Neutrophil (primary cell): Measurements from ENCODE around the gene TMEM158.

Experiments
- H3K27ac ChIP-seq: fragments of 200-600 bp; sonication (generic); 2 replicates; pipeline ENCODE4 v1.5.1; 2016; ENCODE audit warnings: mild to moderate bottlenecking, moderate library complexity
- H3K27me3 ChIP-seq: fragments of 200-600 bp; sonication (generic); 2 replicates; pipeline ENCODE4 v1.6.0; 2016; ENCODE audit warnings: mild to moderate bottlenecking
- H3K36me3 ChIP-seq: fragments of 200-600 bp; sonication (generic); 2 replicates; pipeline ENCODE4 v1.5.1; 2017
- H3K4me1 ChIP-seq, 2 experiments: fragments of 200-600 bp in 1 of 2; sonication (generic) in 1 of 2; 1 replicate in 1 of 2; 2 replicates in 1 of 2; pipeline versions ENCODE4 v1.5.1 to v1.6.1; 2013 to 2016; ENCODE audit warnings: low read depth in 1 of 2, low read length in 1 of 2, mild to moderate bottlenecking in 1 of 2, moderate library complexity in 1 of 2; ENCODE audit not compliant: control insufficient read depth in 1 of 2, insufficient read depth in 1 of 2
- H3K4me3 ChIP-seq, 2 experiments: fragments of 200-600 bp in 1 of 2; sonication (generic) in 1 of 2; 1 replicate in 1 of 2; 2 replicates in 1 of 2; pipeline ENCODE4 v1.5.1; 2013 to 2016; ENCODE audit warnings: low read depth in 1 of 2, low read length in 1 of 2, mild to moderate bottlenecking in 1 of 2, moderate library complexity in 1 of 2
- H3K9me3 ChIP-seq: fragments of 200-600 bp; sonication (generic); 2 replicates; pipeline ENCODE4 v1.5.1; 2016
- TF ChIP-seq, protein P1 (sequence below): fragments of 200-600 bp; sonication (generic); IDR thresholded peaks from 2 replicates; pipeline ENCODE4 v1.5.1; 2016; ENCODE audit warnings: antibody characterized with exemption

Gene TMEM158

DNA sequence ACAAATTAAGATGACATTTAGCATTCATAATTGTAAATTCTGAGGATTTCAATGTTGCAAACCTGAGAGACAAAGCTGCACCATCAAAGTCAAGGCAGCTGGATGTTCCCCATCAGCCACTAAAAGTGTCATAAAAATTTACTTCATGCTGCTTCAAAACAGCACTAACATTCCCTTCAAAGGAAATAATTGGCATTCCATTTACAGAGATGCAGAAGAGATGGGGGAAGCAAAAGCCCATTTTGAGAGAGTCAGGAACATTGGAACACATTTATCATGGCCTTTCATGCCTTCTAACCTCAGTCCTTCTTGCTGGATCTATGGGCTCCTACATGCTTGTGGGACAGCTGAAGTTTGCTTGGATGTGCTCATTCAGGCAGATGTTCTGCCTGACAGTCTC, 6.4 kb upstream of the TMEM158 start:
- Histone ChIP-seq H3K4me1 (no peaks in the 10 kb centered on the region), H3K36me3 (no peaks in the 10 kb centered on the region), H3K9me3 (no peaks in the 10 kb centered on the region), H3K27me3 (peaks cover 31% of the 10 kb centered on the region), H3K4me3 (no peak overlapping the region), H3K27ac (no peak overlapping the region)
- TF ChIP-seq, protein P1, sequence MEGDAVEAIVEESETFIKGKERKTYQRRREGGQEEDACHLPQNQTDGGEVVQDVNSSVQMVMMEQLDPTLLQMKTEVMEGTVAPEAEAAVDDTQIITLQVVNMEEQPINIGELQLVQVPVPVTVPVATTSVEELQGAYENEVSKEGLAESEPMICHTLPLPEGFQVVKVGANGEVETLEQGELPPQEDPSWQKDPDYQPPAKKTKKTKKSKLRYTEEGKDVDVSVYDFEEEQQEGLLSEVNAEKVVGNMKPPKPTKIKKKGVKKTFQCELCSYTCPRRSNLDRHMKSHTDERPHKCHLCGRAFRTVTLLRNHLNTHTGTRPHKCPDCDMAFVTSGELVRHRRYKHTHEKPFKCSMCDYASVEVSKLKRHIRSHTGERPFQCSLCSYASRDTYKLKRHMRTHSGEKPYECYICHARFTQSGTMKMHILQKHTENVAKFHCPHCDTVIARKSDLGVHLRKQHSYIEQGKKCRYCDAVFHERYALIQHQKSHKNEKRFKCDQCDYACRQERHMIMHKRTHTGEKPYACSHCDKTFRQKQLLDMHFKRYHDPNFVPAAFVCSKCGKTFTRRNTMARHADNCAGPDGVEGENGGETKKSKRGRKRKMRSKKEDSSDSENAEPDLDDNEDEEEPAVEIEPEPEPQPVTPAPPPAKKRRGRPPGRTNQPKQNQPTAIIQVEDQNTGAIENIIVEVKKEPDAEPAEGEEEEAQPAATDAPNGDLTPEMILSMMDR = no peak

DNA sequence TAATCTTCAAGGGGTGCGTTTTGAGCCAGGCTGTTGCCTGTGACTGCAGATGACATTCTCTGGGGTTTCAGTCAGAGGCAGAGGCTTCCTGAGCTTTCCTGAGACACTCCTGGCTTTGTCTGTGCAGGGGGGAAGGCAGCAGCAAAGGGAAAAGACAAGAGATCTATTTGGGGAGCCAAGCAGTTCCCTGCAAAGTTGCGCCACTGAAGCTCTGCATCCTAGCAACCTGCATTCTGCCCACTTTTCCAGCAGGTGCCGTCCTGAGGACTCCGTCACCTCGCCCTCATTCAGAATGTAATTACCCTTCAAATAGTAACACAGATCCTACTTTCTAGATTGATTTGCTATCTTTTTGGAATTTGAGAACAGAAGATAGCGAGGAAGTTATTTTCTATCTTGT, 1.9 kb upstream of the TMEM158 start:
- Histone ChIP-seq H3K9me3 (no peaks in the 10 kb centered on the region), H3K36me3 (no peaks in the 10 kb centered on the region), H3K4me1 (peaks cover 8 to 11% of the 10 kb centered on the region in 2 experiments), H3K27ac (no peak overlapping the region), H3K4me3 (no peak overlapping the region), H3K27me3 (peaks cover 74% of the 10 kb centered on the region)
- TF ChIP-seq, protein P1 = no peak

DNA sequence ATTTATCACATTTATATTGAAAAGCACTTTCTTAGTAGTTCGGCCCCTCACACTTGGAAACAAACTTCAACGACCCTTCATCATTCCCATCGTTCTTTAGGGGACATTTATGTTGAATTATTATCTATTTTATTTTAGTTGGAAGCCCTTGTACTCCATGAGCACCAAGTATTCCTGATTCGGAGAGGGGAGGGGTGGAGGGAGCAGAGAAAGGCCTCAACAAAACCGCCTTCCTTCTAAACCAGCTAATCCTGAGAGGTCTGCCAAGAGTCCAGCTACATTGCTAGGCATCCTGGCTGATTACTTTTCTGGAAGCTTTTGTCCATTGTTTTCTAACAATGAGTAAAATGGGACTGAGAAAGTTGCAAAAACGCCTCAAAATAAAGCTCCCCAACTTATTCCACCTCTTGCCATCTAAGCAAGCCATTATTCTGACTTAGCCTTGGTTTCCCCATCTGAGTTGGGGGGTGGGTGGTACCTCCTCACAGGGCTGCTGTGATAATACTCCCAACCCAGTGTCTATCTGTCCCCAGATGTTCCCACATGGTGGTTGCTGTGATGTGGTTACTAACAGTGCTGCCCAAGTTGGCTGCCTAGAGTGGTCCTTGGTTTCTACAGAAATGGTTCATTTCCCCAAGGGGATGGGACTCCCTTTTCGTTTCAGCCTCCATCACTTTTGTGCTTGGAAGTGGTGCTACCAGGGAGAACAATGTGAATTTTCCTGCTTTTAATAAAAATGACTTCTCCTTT, 1.2 kb upstream of the TMEM158 start:
- Histone ChIP-seq H3K36me3 (no peaks in the 10 kb centered on the region), H3K9me3 (no peaks in the 10 kb centered on the region), H3K27me3 (peaks cover 77% of the 10 kb centered on the region), H3K4me3 (no peak overlapping the region), H3K4me1 (peaks cover 8 to 11% of the 10 kb centered on the region in 2 experiments), H3K27ac (no peak overlapping the region)
- TF ChIP-seq, protein P1 = no peak

DNA sequence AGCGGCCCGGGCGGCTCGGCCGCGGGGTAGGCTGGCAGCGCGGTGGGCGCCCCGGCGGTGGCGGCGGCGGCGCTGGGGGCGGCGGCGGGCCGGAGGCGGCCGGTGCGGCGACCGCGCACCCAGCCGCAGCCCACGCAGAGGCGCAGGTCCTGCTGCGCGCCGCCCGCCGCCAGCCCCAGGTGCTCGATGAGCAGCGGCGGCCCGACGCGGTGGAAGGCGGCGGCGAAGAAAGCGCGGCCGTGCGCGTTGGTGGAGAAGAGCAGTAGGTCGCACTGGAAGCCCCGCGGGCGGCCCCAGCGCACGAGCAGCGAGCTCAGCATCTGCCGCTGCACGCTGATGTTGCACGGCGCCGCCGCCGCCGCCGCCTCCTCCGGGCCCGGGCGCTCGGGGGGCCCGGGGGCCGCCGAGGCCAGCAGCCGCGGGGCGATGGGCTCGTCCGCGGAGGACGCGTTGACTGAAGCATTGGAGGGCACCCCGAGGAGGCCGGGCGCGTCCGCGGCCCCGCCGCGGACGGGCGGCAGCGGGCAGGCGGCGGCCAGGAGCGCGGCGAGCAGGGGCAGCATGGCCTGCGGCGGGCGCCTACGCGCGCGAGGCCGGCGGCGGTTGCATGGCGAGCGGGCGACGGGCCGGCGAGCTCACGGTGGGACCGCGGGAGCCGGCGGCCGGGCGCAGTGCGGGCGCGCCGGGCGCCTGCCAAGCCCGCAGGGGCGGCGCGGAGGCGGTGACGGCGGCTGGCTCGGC, 452 bp downstream of the TMEM158 start:
- Histone ChIP-seq H3K4me1 (peaks cover 8 to 11% of the 10 kb centered on the region in 2 experiments), H3K27ac (no peak overlapping the region), H3K9me3 (no peaks in the 10 kb centered on the region), H3K27me3 (peaks cover 74% of the 10 kb centered on the region), H3K4me3 (peak overlapping the region; percentile 52 to 54), H3K36me3 (no peaks in the 10 kb centered on the region)
- TF ChIP-seq, protein P1 = no peak

DNA sequence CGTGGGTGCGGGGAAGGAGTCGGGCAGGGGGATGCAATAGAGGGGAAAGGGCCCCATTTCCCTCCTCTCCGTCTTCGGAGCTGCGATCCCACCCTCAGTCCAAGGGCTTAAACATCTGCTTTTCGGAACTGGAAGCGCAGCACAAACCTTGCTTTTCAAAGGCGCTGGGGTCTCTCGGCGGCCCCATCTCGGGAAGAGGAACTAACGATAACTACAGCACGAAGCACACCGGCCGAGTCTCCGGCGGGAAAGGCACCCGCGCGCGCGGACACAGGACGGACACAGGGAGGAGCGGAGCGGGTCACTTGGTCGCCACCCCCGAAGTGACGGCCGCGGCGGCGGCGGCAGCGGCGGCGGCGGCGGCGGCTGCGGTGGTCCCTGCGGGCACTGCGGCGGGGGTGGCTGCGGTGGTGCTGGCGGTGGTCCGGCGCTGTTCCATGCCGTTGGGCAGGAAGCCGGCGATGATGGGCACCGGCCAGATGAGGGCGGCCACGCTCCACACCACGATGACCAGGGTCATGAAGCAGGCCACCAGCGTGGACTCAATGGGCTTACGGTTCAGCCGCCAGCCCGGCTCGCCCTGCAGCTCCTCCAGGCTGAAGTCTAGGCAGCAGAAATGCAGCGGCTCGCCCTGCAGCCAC, 1.1 kb downstream of the TMEM158 start:
- peak overlapping the region; percentile 52 for H3K4me3 ChIP-seq
- no peaks in the 10 kb centered on the region for H3K36me3 ChIP-seq
- peaks cover 8 to 11% of the 10 kb centered on the region in 2 experiments for H3K4me1 ChIP-seq
- no peaks in the 10 kb centered on the region for H3K9me3 ChIP-seq
- TF ChIP-seq, protein P1 = no peak
- peaks cover 69% of the 10 kb centered on the region for H3K27me3 ChIP-seq
- H3K27ac ChIP-seq = no peak overlapping the region
